NCI-H1092 (cell line): ENCODE data around the gene CCDC78.

Source experiments
- DNase-seq: peaks from one replicate; lab custom pipeline; 2025; lab: John Stamatoyannopoulos, UW

Gene CCDC78

DNA sequence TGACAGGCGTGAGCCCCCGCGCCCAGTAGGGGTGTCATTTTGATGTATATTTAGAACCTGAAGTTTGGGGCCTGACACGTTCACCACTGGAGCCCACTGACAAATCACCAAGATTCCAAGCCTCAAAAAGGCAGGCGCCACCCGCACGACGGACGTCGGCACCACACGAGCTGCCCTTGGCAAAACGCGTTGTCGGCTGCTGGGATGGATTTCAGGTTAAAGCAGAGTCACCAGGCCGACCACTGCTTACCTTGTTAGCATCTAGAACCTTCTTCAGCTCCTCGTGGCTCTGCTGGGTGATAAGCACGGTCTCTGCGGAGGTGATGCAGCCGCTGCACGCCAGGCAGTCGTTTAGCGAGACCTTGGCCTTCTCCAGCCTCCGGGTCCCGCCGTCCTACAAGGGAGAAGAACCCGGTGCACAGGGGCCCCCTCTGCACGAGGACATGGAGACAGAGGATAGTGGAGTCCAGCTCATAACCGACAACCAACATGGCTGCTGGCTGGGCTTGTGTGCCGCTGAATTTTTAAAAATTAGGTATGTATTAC is 10.8 kb upstream of the CCDC78 start:
- DNase-seq = no peak

- DNase-seq = no peak
Observed at GRCh38 chr16:735982-736453, 9.8 kb upstream of the CCDC78 start.

DNA sequence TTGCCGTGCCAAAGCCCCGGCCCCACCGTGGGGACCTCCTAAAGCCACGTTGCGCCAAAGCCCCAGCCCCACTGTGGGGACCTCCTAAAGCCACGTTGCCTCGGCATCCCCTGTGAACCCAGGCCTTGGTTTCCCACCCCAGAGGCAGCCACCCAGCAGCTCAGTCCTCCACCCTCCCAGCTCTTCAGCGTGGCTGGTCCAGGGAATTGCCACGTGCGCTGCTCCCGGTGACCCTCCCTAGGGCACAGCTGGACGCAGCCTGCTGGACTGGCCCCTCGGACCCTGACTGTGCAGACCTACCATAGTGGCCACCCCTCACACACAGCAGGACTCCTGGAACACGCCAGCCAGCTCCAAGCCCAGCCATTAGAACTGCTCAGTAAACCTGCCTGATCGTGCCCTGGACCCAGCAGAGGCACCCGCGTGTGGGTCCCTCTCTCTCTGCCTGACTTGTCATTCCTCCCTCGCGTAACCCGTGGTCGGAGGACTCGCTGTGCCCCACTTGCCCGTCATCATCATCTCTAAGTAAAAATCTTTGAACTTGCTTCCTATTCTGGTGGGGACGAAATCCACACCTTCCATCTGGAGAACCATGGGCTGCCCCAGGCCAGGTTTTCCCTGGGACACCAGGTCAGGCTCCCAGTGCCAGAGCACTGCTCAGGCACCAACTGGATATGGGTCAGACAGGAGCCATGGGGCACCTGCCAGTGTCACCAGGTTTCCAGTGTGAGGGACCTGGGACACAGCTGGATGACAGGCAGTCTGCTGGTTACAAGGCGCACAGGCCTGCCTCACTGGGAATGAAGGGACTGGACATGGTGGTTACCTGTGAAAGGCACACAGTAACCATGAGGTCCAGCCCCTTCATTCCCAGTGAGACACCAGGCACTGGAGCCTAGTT is 9.0 kb upstream of the CCDC78 start:
- no peak for DNase-seq

- DNase-seq = no peak
Observed at GRCh38 chr16:734208-734980, 8.2 kb upstream of the CCDC78 start.

DNA sequence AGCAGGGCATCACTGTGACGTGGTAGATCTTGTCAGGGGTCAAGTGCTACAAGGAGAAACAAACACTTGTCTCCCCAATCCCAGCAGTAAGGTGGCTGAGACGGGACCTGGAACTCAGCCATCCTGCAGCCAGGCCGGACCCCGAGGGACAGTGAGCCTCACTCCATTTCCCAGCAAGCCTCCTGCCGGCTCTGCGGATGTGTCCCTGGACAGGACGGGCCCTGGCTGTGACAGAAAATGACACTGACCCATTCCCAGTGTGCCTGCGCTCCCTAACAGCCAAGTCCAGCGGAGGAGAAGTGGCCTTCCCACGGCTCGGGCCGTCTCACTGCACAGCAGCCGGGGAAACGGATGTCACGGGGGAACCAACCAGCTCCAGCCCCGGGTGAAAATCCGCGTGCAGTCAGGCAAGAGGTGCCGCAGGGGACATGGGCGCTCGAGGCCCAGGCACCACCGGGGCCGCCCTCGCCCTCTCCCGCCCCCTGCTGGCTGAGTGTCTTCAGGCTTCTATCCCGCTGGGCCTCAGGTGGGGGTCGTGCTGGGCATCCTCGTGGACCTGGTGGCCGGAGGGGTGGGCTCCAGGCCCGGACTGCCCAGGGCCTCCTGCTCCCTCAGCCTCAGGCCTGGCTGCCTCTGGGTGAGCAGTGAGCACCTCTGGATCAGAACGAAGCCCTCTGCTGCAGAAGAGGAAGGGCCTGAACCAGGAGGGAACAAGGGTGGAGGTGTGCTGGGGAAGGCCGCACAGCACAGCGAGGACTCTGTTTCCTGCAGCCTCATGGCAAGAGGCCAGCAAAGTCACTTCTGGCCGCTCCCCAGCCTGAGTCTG is 7.4 kb upstream of the CCDC78 start:
- no peak for DNase-seq

- no peak for DNase-seq
Observed at GRCh38 chr16:732936-733335, 6.7 kb upstream of the CCDC78 start.

GRCh38 chr16:732332-732731 is 6.1 kb upstream of the CCDC78 start:
- no peak for DNase-seq

GRCh38 chr16:730666-731509 is 4.6 kb upstream of the CCDC78 start:
- no peak for DNase-seq

DNA sequence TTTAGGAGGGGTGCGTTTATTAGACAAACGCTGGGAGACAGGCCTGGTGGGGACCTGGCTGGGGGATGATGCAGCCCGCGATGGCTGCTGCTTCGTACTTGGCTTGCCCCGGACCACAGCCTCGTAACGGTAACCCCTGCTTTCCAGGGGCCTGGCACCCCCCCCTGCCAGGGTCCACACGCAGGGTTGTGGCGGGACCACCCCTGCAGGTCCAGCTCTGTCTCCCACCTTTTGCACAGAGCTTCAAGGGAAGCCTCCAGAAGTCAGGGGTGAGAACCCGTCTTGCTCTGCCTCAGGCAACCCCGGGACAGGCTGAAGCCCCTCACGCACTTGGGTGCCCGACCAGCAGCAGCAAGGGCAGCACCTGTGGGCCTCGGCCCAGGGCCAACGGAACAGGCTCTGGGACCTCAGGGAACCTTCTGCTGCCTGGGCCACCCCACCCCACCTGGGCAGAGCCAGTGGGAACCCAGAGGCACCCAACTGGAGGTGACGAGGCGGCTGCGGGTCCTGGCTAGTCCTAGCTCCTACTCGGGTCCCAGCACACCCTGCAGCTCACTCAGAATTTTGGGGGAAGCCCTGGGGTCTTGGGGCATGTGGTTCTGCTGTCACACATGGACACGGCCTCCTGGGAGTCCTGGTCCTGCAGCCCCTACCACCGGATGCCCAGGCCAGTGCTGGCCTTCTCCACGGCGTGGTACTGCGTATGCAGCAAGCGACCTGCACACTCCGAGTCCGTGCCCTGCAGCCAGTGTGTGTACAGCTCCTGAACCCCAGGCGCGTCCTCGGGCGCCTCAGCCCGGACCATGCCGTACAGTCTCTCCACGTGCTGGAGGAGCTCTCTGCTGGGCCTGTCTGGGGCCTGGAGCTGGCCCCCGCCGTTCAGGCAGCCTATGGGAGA is 3.8 kb upstream of the CCDC78 start:
- DNase-seq = no peak

DNA sequence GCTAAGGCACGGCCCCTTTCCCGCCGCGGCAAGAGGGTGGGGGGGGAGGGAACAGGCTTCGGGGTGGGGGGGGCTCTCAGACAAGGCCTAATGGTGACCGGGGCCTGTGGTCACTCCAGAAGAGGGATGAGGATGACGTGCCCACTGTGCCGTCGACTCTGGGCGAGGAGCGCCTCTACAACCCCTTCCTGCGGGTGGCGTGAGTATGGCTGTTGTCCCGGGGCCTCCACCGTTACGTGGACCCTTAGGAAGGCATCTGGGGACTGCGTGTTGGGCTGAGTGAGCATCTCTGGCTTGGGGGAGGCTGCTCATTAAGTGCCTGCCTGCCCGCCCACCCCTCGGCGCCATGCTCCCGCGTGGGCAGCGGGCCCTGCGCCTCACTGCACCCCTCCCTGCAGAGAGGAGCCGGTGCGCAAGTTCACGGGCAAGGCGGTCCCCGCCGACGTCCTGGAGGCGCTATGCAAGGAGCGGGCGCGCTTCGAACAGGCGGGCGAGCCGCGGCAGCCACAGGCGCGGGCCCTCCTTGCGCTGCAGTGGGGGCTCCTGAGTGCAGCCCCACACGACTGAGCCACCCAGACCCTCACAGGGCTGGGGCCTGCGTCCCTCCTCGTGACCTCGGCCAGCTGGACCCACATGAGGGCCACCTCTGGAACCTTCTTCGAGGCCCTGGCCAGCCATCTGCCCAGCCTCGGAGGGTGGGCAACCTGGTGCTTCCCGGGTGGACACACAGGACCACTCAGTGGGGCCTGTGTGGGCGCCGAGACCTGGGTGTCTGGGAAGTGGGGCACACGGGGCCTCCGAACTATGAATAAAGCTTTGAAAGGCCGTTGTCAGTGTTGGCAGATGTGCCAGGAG is 2.9 kb upstream of the CCDC78 start:
- no peak for DNase-seq

GRCh38 chr16:728131-728889 is 2.1 kb upstream of the CCDC78 start:
- no peak for DNase-seq

GRCh38 chr16:727291-727977 is 1.2 kb upstream of the CCDC78 start:
- no peak for DNase-seq

DNA sequence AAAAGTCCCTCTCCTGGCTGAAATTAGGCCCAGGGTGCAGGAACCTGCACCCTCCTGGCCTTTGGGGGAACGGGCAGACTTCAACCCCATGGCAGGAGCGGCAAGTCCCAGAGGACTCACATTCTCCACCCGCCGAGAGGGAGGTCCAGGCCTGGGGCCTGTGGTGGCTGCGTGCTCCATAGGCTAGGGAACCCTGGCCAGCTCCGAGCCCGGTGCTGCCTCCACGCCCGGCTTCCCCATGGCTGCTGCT is 130 bp downstream of the CCDC78 start:
- DNase-seq = no peak

- no peak for DNase-seq
Observed at GRCh38 chr16:725463-726187, 618 bp downstream of the CCDC78 start.

DNA sequence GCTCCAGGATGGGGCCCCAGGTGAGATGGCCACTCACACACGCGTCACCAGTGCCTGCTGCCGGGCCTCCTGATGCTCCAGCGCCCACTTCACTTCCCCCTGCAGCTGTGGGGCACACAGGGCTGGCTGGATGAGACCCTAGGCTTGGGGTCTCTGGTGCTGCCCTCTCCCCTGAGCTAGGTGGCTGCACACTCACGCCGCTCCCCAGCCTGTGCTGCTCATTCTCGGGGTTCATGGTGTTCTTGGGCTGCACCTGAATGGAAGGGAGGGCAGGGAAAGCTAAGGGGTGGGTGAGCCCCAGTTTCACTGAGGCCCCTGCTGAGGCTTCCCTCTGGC is 1.2 kb downstream of the CCDC78 start:
- no peak for DNase-seq

GRCh38 chr16:724188-725040 is 1.8 kb downstream of the CCDC78 start:
- no peak for DNase-seq
